IMR-90 (cell line): ENCODE data around the gene HSPA9. TPM values are rescaled to one million over a fixed set of nuclear protein-coding genes. Genes with fewer than 3 reads are reported as not detected.

Experiments
- ATAC-seq: fragments of 200-7000 bp; cut with Tn5 transposase; 2 replicates; pipeline ENCODE4 v1.9.1; 2020; ENCODE audit warnings: low read depth, mild to moderate bottlenecking, moderate library complexity
- BruUV-seq: library from RNA; stranded (reverse); fragments of 400-500 nt; replicated peaks from 2 replicates; lab custom pipeline; 2021; lab: Mats Ljungman, UMichigan
- CTCF ChIA-PET: fragments of 300-600 bp; formaldehyde crosslinking; extraction: SDS; loops from one replicate; lab custom pipeline; 2021; ENCODE audit warnings: antibody characterized with exemption; lab: Yijun Ruan, JAX
- POLR2A ChIA-PET: fragments of 300-600 bp; sonication (Branson Sonifier 250); formaldehyde crosslinking; loops from one replicate; lab custom pipeline; 2022; ENCODE audit warnings: antibody characterized with exemption; ENCODE audit not compliant: unreplicated experiment; lab: Charles Lee
- DNase-seq: peaks from one replicate; pipeline ENCODE4 v3.0.0; 2013
- H2AFZ ChIP-seq: replicated peaks from 2 replicates; pipeline ENCODE3; 2013; ENCODE audit warnings: low read length, mild to moderate bottlenecking; ENCODE audit not compliant: poor library complexity
- H2AK5ac ChIP-seq: 2 replicates; pipeline ENCODE4 v1.6.1; 2013; ENCODE audit warnings: low read depth, low read length, inconsistent platforms
- H2AK9ac ChIP-seq: replicated peaks from 2 replicates; pipeline ENCODE3; 2013; ENCODE audit warnings: mild to moderate bottlenecking, low read depth, low read length, moderate library complexity; ENCODE audit not compliant: poor library complexity
- H2BK120ac ChIP-seq: 2 replicates; pipeline ENCODE4 v1.6.1; 2013; ENCODE audit warnings: low read depth, low read length, inconsistent platforms
- H2BK15ac ChIP-seq: 3 replicates; pipeline ENCODE4 v1.6.1; 2013; ENCODE audit warnings: low read depth, low read length, inconsistent platforms
- H2BK20ac ChIP-seq: 2 replicates; pipeline ENCODE4 v1.6.1; 2013; ENCODE audit warnings: low read depth, mild to moderate bottlenecking, inconsistent platforms, low read length, moderate library complexity
- H2BK5ac ChIP-seq: 2 replicates; pipeline ENCODE4 v1.6.1; 2013; ENCODE audit warnings: mild to moderate bottlenecking, low read depth, low read length, inconsistent platforms; ENCODE audit not compliant: poor library complexity, severe bottlenecking
- H3K14ac ChIP-seq: replicated peaks from 2 replicates; pipeline ENCODE4 v1.6.1; 2013; ENCODE audit warnings: low read depth, low read length, inconsistent platforms
- H3K18ac ChIP-seq: 2 replicates; pipeline ENCODE4 v1.6.1; 2013; ENCODE audit warnings: low read depth, low read length, control low read depth
- H3K23ac ChIP-seq: 2 replicates; pipeline ENCODE4 v1.6.1; 2013; ENCODE audit warnings: low read depth, low read length, inconsistent platforms
- H3K27ac ChIP-seq: 2 replicates; pipeline ENCODE4 v1.5.1; 2013; ENCODE audit warnings: mild to moderate bottlenecking, control low read depth, low read length; ENCODE audit not compliant: insufficient read depth
- H3K27me3 ChIP-seq: 2 replicates; pipeline ENCODE4 v1.6.1; 2013; ENCODE audit warnings: low read length; ENCODE audit not compliant: control insufficient read depth, insufficient read depth
- H3K36me3 ChIP-seq: 2 replicates; pipeline ENCODE4 v1.6.1; 2013; ENCODE audit warnings: low read length, mixed read lengths; ENCODE audit not compliant: control insufficient read depth, insufficient read depth
- H3K4ac ChIP-seq: 2 replicates; pipeline ENCODE4 v1.6.1; 2013; ENCODE audit warnings: low read depth, low read length, inconsistent platforms
- H3K4me1 ChIP-seq: 2 replicates; pipeline ENCODE4 v1.6.1; 2013; ENCODE audit warnings: low read length, mixed read lengths; ENCODE audit not compliant: control insufficient read depth, insufficient read depth
- H3K4me2 ChIP-seq: 2 replicates; pipeline ENCODE4 v1.6.1; 2013; ENCODE audit warnings: low read depth, mild to moderate bottlenecking, control low read depth, low read length, moderate library complexity
- H3K4me3 ChIP-seq: 2 replicates; pipeline ENCODE4 v1.5.1; 2013; ENCODE audit warnings: low read depth, mild to moderate bottlenecking, control low read depth, low read length, moderate library complexity; ENCODE audit not compliant: insufficient read depth
- H3K56ac ChIP-seq: 2 replicates; pipeline ENCODE4 v1.6.1; 2013; ENCODE audit warnings: low read length, inconsistent platforms; ENCODE audit not compliant: insufficient read depth; ENCODE audit errors: extremely low read depth
- H3K79me1 ChIP-seq, 2 experiments: 2 replicates each; pipeline ENCODE4 v1.6.1; 2013; ENCODE audit warnings: low read length in 2 of 2, inconsistent platforms in 1 of 2, low read depth in 1 of 2
- H3K9ac ChIP-seq: 2 replicates; pipeline ENCODE4 v1.6.1; 2013; ENCODE audit warnings: low read depth, low read length, control low read depth
- H3K9me1 ChIP-seq: 2 replicates; pipeline ENCODE4 v1.6.1; 2013; ENCODE audit warnings: low read length, inconsistent platforms; ENCODE audit not compliant: insufficient read depth
- H3K9me3 ChIP-seq: 2 replicates; pipeline ENCODE4 v1.6.1; 2013; ENCODE audit warnings: low read length; ENCODE audit not compliant: control insufficient read depth, insufficient read depth
- H4K20me1 ChIP-seq: 2 replicates; pipeline ENCODE4 v1.6.1; 2013; ENCODE audit warnings: low read length, inconsistent platforms; ENCODE audit not compliant: insufficient read depth
- H4K5ac ChIP-seq: 2 replicates; pipeline ENCODE4 v1.6.1; 2013; ENCODE audit warnings: mild to moderate bottlenecking, low read depth, low read length, control low read depth
- H4K8ac ChIP-seq, 2 experiments: 2 replicates each; pipeline ENCODE4 v1.6.1; 2013; ENCODE audit warnings: low read depth in 2 of 2, low read length in 2 of 2, control low read depth in 1 of 2, inconsistent platforms in 1 of 2
- H4K91ac ChIP-seq: 2 replicates; pipeline ENCODE4 v1.6.1; 2013; ENCODE audit warnings: low read depth, low read length, inconsistent platforms; ENCODE audit not compliant: insufficient read depth
- BHLHE40 ChIP-seq: fragments of 150-350 bp; IDR thresholded peaks from 2 replicates; pipeline ENCODE4 v1.6.1; 2016; ENCODE audit warnings: mild to moderate bottlenecking, low read depth, low read length
- CEBPB ChIP-seq: IDR thresholded peaks from 2 replicates; pipeline ENCODE4 v1.6.1; 2012; ENCODE audit warnings: low read depth, low read length, improper control_type of control experiment
- CHD1 ChIP-seq: IDR thresholded peaks from 2 replicates; pipeline ENCODE4 v1.6.1; 2012; ENCODE audit warnings: low read depth, low read length, improper control_type of control experiment
- FOS ChIP-seq: fragments of 150-350 bp; IDR thresholded peaks from 2 replicates; pipeline ENCODE4 v1.6.1; 2016; ENCODE audit warnings: low read depth, low read length
- MAFK ChIP-seq: IDR thresholded peaks from 2 replicates; pipeline ENCODE4 v1.6.1; 2012; ENCODE audit warnings: low read depth, low read length, improper control_type of control experiment
- MAZ ChIP-seq: IDR thresholded peaks from 2 replicates; pipeline ENCODE4 v1.6.1; 2012; ENCODE audit warnings: low read depth, mild to moderate bottlenecking, low read length, improper control_type of control experiment, moderate library complexity, borderline replicate concordance
- MXI1 ChIP-seq: IDR thresholded peaks from 2 replicates; pipeline ENCODE4 v1.6.1; 2012; ENCODE audit warnings: low read depth, mild to moderate bottlenecking, low read length, moderate library complexity, borderline replicate concordance
- NFE2L2 ChIP-seq: fragments of 150-350 bp; IDR thresholded peaks from 2 replicates; pipeline ENCODE4 v1.6.1; 2016; ENCODE audit warnings: low read depth, mild to moderate bottlenecking, low read length
- POLR2A ChIP-seq: IDR thresholded peaks from 2 replicates; pipeline ENCODE4 v1.6.1; 2012; ENCODE audit warnings: mild to moderate bottlenecking, low read depth, low read length
- RAD21 ChIP-seq: IDR thresholded peaks from 2 replicates; pipeline ENCODE4 v1.6.1; 2012; ENCODE audit warnings: low read length, improper control_type of control experiment
- RCOR1 ChIP-seq: IDR thresholded peaks from 2 replicates; pipeline ENCODE4 v1.6.1; 2012; ENCODE audit warnings: mild to moderate bottlenecking, low read length, improper control_type of control experiment; ENCODE audit not compliant: insufficient replicate concordance
- RFX5 ChIP-seq: IDR thresholded peaks from 2 replicates; pipeline ENCODE4 v1.8.0; 2012; ENCODE audit warnings: low read depth, mild to moderate bottlenecking, low read length, moderate library complexity
- SMC3 ChIP-seq: fragments of 150-350 bp; IDR thresholded peaks from 2 replicates; pipeline ENCODE4 v1.6.1; 2016; ENCODE audit warnings: low read depth, mild to moderate bottlenecking, antibody characterized with exemption, low read length, moderate library complexity
- WGBS, 2 experiments: methylation state at CpG; one replicate each; pipeline versions ENCODE4 v1.1.5 to v1.1.7; 2013; ENCODE audit warnings: missing lambda C conversion rate in 2 of 2; ENCODE audit not compliant: insufficient read length in 1 of 2; ENCODE audit errors: extremely low coverage in 2 of 2; 5-methylcytosine and 5-hydroxymethylcytosine counted together
- dilution Hi-C: fragments of 300-500 bp; cut with HindIII; formaldehyde crosslinking; loops from one replicate; pipeline ENCODE4 v1.14.3; 2018; ENCODE audit warnings: low sequenced_read_pairs; ENCODE audit not compliant: unreplicated experiment
- in situ Hi-C: fragments of 300-500 bp; cut with MboI; formaldehyde crosslinking; loops from 3 replicates; pipeline ENCODE4 v1.14.3; 2019; ENCODE audit warnings: low sequenced_read_pairs, inconsistent platforms, mixed read lengths
- intact Hi-C: fragments of 100-400 bp; cut with micrococcal nuclease; formaldehyde crosslinking; loops from 2 replicates; pipeline ENCODE4 v1.10.0; 2022
- polyA plus RNA-seq, 3 experiments: library from polyadenylated mRNA; depleted of rRNA; stranded (reverse); fragments of >200 nt; gene quantifications; 2 replicates each; pipeline ENCODE4 v1.2.3, GENCODE V29; 2012; ENCODE audit warnings: low replicate concordance in 1 of 3
- total RNA-seq: library from RNA; depleted of rRNA; stranded (reverse); fragments of >200 nt; gene quantifications from 2 replicates; pipeline ENCODE4 v1.2.3, GENCODE V29; 2012
- TF ChIP-seq, protein P1 (sequence below): fragments of 150-350 bp; IDR thresholded peaks from 2 replicates; pipeline ENCODE4 v1.6.1; 2017; ENCODE audit warnings: mild to moderate bottlenecking, antibody characterized with exemption, low read length, low read depth
- TF ChIP-seq, protein P2 (sequence below): conservative IDR thresholded peaks from 2 replicates; pipeline ENCODE4 v1.5.1; 2012; ENCODE audit warnings: mild to moderate bottlenecking, low read depth, low read length, improper control_type of control experiment
- TF ChIP-seq, protein P3 (sequence below): fragments of 150-350 bp; IDR thresholded peaks from 2 replicates; pipeline ENCODE4 v1.6.1; 2016; ENCODE audit warnings: low read depth, mild to moderate bottlenecking, low read length, moderate library complexity, borderline replicate concordance

The HSPA9 gene
- total and polyA plus RNA-seq, 2 of the 4 experiments (the other 2 are of a cell fraction): 157 to 472 TPM

DNA sequence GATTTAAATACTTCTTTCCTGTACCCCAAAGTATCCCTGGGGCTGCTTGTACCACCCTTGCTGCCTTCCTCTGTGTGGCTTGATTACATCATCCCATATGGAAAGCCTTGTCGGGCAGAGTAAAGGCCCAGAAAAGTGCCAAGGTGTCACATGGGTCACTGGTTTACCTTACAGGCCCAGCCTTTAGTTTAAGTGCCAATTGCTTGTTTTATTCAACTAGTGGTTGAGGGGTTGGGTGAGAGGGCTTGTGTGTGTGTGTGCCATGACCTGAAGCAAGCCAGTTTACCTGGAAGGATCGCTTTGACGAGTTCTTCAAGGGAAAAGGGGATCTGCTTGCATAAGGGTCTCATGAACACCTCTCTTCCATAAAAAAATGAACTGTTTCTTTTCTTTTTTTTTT lies 7.8 kb upstream of the HSPA9 start:
- H2AK5ac ChIP-seq: no peak overlapping the region
- no peak overlapping the region for H3K9ac ChIP-seq
- H3K56ac ChIP-seq: no peak overlapping the region
- no peak overlapping the region for H2AFZ ChIP-seq
- POLR2A ChIA-PET: no interaction called here
- H3K18ac ChIP-seq: no peak overlapping the region
- H3K4me3 ChIP-seq: no peak overlapping the region
- CTCF ChIA-PET: no interaction called here
- in situ Hi-C loops (no loop called here), dilution Hi-C loops (no loop called here), intact Hi-C loops (no loop called here)
- no peaks in the 10 kb centered on the region for H3K9me3 ChIP-seq
- no peak overlapping the region for H2AK9ac ChIP-seq
- DNase-seq (no peak), ATAC-seq (no peak)
- H3K14ac ChIP-seq: no peak overlapping the region
- no peak overlapping the region for H4K5ac ChIP-seq
- H2BK120ac ChIP-seq: no peak overlapping the region
- H4K91ac ChIP-seq: no peak overlapping the region
- H3K36me3 ChIP-seq: no peaks in the 10 kb centered on the region
- no CpG with 5 or more reads among the region's 3 CpGs for WGBS, 2 experiments
- BruUV-seq: no TSS peak
- H3K27me3 ChIP-seq: peaks cover 14% of the 10 kb centered on the region
- no peak overlapping the region for H3K4me2 ChIP-seq
- H2BK5ac ChIP-seq: no peak overlapping the region
- no peak for TF ChIP-seq MXI1
- no peak for TF ChIP-seq FOS
- no peak for TF ChIP-seq RAD21
- TF ChIP-seq RFX5: no peak
- TF ChIP-seq, protein P1, sequence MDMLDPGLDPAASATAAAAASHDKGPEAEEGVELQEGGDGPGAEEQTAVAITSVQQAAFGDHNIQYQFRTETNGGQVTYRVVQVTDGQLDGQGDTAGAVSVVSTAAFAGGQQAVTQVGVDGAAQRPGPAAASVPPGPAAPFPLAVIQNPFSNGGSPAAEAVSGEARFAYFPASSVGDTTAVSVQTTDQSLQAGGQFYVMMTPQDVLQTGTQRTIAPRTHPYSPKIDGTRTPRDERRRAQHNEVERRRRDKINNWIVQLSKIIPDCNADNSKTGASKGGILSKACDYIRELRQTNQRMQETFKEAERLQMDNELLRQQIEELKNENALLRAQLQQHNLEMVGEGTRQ: no peak
- TF ChIP-seq, protein P2, sequence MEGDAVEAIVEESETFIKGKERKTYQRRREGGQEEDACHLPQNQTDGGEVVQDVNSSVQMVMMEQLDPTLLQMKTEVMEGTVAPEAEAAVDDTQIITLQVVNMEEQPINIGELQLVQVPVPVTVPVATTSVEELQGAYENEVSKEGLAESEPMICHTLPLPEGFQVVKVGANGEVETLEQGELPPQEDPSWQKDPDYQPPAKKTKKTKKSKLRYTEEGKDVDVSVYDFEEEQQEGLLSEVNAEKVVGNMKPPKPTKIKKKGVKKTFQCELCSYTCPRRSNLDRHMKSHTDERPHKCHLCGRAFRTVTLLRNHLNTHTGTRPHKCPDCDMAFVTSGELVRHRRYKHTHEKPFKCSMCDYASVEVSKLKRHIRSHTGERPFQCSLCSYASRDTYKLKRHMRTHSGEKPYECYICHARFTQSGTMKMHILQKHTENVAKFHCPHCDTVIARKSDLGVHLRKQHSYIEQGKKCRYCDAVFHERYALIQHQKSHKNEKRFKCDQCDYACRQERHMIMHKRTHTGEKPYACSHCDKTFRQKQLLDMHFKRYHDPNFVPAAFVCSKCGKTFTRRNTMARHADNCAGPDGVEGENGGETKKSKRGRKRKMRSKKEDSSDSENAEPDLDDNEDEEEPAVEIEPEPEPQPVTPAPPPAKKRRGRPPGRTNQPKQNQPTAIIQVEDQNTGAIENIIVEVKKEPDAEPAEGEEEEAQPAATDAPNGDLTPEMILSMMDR: no peak
- TF ChIP-seq POLR2A: no peak
- no peak for TF ChIP-seq NFE2L2
- TF ChIP-seq MAFK: no peak
- TF ChIP-seq BHLHE40: no peak
- TF ChIP-seq, protein P3, sequence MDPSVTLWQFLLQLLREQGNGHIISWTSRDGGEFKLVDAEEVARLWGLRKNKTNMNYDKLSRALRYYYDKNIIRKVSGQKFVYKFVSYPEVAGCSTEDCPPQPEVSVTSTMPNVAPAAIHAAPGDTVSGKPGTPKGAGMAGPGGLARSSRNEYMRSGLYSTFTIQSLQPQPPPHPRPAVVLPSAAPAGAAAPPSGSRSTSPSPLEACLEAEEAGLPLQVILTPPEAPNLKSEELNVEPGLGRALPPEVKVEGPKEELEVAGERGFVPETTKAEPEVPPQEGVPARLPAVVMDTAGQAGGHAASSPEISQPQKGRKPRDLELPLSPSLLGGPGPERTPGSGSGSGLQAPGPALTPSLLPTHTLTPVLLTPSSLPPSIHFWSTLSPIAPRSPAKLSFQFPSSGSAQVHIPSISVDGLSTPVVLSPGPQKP: no peak
- no peak for TF ChIP-seq MAZ
- no peak for TF ChIP-seq SMC3
- TF ChIP-seq CHD1: no peak
- no peak for TF ChIP-seq CEBPB
- TF ChIP-seq RCOR1: no peak
- H3K23ac ChIP-seq: no peak overlapping the region
- no peak overlapping the region for H2BK20ac ChIP-seq
- H3K79me1 ChIP-seq: no peaks in the 10 kb centered on the region
- H4K8ac ChIP-seq: no peak overlapping the region
- no peaks in the 10 kb centered on the region for H3K4me1 ChIP-seq
- no peak overlapping the region for H3K4ac ChIP-seq
- no peak overlapping the region for H3K27ac ChIP-seq
- H3K9me1 ChIP-seq: no peaks in the 10 kb centered on the region
- no peaks in the 10 kb centered on the region for H4K20me1 ChIP-seq
- H2BK15ac ChIP-seq: no peak overlapping the region
